GM12891 (cell line): Measurements from ENCODE around the gene FCHO1.

Experiments used
- DNase-seq: peaks from one replicate; pipeline ENCODE4 v3.0.0; 2011; ENCODE audit warnings: low spot score; ENCODE audit not compliant: insufficient read length
- FAIRE-seq: peaks from 2 replicates; lab custom pipeline; 2011; peaks lifted over from hg19 to GRCh38; lab: Jason Lieb, UNC
- PAX5 ChIP-seq: IDR thresholded peaks from 2 replicates; pipeline ENCODE4 v1.6.1; 2011; ENCODE audit warnings: low read length, moderate library complexity, mild to moderate bottlenecking; ENCODE audit not compliant: insufficient read depth, severe bottlenecking
- POLR2A ChIP-seq: IDR thresholded peaks from 2 replicates; pipeline ENCODE4 v1.6.1; 2011; ENCODE audit warnings: low read depth, low read length, control low read depth
- POLR2AphosphoS5 ChIP-seq: IDR thresholded peaks from 2 replicates; pipeline ENCODE4 v1.6.1; 2011; ENCODE audit warnings: low read depth, low read length, control low read depth
- POU2F2 ChIP-seq: IDR thresholded peaks from 2 replicates; pipeline ENCODE4 v1.6.1; 2011; ENCODE audit warnings: low read depth, mild to moderate bottlenecking, control low read depth, low read length, moderate library complexity
- SPI1 ChIP-seq: IDR thresholded peaks from 2 replicates; pipeline ENCODE4 v1.6.1; 2011; ENCODE audit warnings: low read depth, low read length, control low read depth
- TAF1 ChIP-seq: IDR thresholded peaks from 2 replicates; pipeline ENCODE4 v1.6.1; 2011; ENCODE audit warnings: low read depth, low read length, control low read depth

FCHO1 gene

DNA sequence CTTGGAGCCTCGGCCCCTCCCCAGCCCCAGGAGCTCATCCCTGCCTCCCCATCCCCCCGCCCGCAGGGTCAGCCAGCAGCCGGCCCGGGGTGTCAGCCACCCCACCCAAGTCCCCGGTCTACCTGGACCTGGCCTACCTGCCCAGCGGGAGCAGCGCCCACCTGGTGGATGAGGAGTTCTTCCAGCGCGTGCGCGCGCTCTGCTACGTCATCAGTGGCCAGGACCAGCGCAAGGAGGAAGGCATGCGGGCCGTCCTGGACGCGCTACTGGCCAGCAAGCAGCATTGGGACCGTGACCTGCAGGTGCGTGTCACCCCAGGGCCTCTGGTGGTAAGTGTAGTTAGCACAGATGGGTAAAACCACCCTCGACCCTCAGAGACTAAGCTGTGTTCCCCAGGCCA lies 18.1 kb upstream of the FCHO1 start:
- TF ChIP-seq TAF1, result no peak
- no peak for TF ChIP-seq SPI1
- TF ChIP-seq POLR2AphosphoS5, result no peak
- no peak for TF ChIP-seq POU2F2
- no peak for TF ChIP-seq PAX5
- no peak for TF ChIP-seq POLR2A
- no peak for FAIRE-seq
- no peak for DNase-seq

DNA sequence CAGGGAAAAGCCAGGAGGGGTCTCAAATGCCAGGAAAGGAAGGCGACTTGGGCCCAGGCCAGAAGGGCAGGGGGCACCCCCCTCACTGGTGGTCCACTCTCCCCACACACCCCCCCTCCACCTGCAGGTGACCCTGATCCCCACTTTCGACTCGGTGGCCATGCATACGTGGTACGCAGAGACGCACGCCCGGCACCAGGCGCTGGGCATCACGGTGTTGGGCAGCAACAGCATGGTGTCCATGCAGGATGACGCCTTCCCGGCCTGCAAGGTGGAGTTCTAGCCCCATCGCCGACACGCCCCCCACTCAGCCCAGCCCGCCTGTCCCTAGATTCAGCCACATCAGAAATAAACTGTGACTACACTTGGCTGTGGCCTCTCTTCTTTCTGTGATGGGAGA lies 17.1 kb upstream of the FCHO1 start:
- TF ChIP-seq POLR2A, result no peak
- TF ChIP-seq POLR2AphosphoS5, result no peak
- TF ChIP-seq TAF1, result no peak
- TF ChIP-seq PAX5, result no peak
- no peak for TF ChIP-seq SPI1
- TF ChIP-seq POU2F2, result no peak
- no peak for FAIRE-seq
- DNase-seq, result no peak

DNA sequence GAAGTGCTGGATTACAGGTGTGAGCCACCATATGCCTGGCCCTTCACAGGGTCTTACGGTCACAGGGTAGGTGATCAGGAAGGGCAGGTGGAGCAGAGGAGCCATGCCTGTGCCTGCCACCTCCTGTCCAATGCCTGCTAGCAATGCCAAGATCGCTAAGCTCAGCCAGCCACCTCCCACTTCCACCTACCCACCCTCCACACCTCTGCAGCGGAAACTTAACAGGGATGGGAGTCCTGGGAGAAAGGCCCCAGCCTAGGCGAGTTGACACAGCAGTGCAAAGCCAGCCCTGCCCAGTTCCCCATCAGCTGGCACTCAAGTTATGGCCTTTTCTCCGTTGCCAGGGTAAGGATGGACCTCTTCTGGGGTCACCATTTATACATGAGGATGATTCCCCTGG lies 15.9 kb upstream of the FCHO1 start:
- DNase-seq, result no peak
- TF ChIP-seq PAX5 (no peak), POU2F2 (no peak), TAF1 (no peak), SPI1 (no peak), POLR2A (no peak), POLR2AphosphoS5 (no peak)
- FAIRE-seq, result no peak

DNA sequence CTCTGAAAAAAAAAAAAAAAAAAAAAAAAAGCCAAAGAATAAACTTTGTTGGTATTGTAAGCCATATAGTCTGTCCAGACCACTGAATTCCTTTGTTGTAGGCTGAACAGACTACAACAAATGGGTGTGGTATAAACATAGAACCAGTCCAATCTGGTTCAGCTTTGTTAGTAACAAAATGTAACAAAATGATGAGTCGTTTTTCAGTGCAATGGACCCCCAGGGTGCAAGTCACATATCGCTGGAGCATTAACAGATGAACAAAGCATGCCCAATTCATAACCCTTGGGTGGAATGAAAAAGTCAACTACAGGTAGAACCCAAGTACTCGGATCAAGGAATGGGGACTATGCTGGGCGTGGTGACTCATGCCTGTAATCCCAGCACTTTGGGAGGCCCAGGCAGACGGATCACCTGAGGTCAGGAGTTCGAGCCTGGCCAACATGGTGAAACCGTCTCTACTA lies 13.6 kb upstream of the FCHO1 start:
- FAIRE-seq (peak; percentile 20), DNase-seq (no peak)
- no peak for TF ChIP-seq POLR2A
- no peak for TF ChIP-seq PAX5
- no peak for TF ChIP-seq POU2F2
- TF ChIP-seq POLR2AphosphoS5, result no peak
- TF ChIP-seq TAF1, result no peak
- TF ChIP-seq SPI1, result no peak

DNA sequence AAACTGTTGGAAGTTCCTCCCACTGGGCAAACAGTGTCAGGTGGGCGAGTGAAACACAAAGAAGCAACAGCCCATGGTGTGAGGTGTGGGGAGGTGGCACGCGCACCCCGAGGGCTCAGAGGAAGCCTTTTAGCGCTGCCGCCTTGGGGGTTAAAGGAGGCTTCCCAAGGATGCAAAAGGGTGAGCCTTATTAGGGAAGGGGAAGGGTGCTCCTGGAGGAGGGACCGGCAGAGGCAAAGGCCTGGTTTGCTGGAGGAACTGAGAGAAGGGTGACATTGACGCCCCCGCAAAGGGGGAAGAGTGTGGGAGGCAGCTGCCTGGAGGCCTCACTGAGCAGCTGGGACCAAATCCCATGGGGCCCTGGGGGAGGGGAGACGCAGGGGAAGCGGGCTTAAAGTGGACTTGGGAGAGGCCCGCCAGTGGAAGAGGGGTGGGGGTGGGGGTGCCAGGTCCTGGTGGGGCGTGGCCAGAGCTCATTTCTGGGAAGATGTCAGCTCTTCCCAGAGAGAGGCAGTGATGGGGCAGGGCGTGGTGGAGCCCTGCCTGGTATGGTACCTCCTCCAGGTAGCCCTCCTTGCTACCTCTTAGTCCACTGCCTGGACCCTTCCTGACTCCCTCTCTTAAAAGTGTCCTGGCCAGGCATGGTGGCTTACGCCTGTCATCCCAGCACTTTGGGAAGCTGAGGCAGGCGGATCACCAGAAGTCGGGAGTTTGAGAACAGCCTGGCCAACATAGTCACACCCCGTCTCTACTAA lies 12.0 kb upstream of the FCHO1 start:
- no peak for DNase-seq
- FAIRE-seq, result peak; percentile 83
- TF ChIP-seq TAF1 (no peak), POLR2A (no peak), POLR2AphosphoS5 (no peak), SPI1 (peak; percentile 83), PAX5 (no peak)

DNA sequence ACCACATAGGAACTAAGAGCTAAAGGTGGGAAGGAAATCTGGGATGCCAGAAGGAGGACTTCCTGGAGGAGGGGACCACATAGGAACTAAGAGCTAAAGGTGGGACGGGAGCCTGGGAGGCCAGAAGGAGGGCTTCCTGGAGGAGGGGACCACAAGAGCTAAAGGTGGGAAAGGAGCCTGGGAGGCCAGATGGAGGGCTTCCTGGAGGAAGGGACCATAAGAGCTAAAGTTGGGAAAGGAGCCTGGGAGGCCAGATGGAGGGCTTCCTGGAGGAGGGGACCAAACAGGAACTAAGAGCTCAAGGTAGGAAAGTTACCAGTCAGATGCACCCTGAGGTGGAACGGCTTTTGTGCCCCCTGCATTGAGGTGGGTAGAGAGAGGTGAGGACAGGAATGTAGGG lies 9.8 kb upstream of the FCHO1 start:
- TF ChIP-seq POLR2AphosphoS5, result no peak
- no peak for TF ChIP-seq POU2F2
- TF ChIP-seq PAX5, result no peak
- no peak for TF ChIP-seq SPI1
- FAIRE-seq (no peak), DNase-seq (no peak)

DNA sequence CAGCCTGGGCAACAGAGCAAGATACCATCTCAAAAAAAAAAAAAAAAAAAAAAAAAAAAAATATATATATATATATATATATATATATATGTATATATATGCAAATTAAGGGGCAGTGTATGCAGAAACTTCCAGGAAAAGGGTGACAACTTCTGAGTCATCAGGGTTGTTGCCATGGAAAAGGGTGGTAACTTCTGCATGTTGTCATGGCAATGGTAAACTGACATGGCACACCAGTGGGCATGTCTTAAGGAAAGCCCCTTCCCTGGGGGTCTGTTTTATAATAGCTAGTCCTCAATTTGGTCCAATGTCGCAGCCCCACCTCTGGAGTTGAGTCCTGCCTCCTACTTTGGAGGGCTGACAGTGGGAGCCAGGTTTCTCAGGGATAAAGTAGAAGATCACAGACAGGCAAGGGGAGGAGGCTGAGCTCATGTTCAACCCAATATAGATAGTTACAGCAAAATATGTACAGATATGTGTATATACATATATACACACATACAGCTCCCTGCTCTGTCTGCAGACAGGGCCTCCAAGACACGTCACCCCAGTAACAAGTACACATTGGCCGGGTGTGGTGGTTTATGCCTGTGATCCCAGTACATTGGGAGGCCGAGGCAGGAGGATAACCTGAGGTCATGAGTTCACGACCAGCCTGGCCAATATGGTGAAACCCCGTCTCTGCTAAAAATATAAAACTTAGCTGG lies 7.2 kb upstream of the FCHO1 start:
- FAIRE-seq (no peak), DNase-seq (no peak)
- TF ChIP-seq PAX5, result no peak
- no peak for TF ChIP-seq POLR2A

DNA sequence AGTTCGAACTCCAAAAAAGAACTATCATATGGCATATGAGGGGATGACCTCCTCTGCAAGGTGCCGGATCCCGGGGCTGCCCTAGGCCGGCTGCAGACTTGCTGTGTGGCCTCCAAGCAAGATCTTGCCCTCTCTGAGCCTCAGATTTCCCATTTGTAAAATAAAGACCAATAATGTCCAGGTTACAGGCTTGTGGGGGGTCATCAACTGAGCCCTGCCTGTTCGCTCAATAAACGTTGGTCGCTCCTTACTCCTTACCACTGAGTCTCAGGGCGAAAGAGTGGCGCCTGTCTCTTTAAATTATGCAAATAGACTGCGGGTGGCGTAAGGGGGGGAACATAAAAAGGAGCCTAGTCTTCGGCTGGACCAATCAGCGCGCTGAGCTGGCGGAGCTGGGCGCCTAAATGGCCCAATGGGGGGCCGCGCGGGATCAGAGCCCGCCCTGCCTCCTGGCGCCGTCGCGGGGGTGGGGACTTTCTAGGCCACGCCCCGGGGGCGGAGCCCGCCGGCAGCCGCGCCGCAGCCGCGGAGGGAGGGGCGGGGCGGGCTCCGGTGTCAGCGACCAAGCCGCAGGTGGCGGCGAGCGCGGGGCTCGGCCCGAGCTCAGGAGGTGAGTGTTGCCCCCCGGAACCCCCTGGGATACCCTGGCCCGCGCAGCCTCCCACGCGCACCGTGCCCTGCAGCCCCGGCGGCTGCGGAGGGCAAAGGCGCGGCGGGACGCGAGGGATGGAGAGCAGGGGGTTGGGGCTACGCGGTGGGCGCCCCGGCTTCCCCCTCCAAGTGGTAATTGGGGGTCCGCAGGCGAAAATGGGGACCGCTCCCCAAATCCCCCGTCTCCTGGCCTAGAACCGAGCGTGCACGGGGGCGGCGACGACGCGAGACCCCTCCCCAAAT lies 3.8 kb upstream of the FCHO1 start:
- FAIRE-seq (peak; percentile 92), DNase-seq (peak; percentile 89)
- TF ChIP-seq PAX5, result no peak
- no peak for TF ChIP-seq POLR2A
- TF ChIP-seq POU2F2, result peak; percentile 99
- no peak for TF ChIP-seq SPI1
- TF ChIP-seq POLR2AphosphoS5, result no peak
- no peak for TF ChIP-seq TAF1

DNA sequence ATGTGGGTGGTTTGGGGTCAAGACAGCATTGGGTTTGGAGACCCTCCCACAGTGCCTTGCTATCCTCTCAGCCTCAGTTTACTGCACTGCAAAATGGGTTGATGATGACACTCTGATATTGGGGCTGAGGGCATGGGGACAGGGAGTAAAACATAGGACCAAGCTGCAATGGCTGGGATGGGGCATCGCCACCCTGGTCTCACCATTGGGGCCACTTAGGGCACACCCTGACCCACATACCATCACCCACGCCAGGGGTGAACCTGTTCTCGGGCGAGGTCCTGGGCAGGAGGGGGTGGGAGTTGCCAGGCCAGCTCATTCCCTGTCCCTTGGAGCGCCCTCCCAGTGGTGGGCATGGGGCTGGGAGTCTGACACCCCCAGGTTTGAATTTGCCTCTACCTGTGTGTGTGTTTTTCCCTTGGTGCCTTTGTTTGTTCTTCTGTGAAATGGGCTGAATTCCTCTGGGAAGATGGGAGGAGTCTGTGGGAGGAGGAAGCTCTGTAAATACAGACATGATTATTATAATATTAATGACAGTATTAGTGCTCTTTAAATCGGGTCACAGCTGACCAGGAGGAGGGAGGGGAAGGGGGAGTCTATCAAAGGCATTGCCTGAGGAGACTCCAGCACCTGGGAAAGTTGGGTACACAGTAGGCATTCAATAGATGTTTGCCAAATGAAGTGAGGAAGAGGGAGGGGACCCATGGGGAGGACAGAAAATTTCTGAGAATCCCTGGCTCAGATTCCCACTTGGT lies 2.2 kb upstream of the FCHO1 start:
- DNase-seq (no peak), FAIRE-seq (no peak)
- no peak for TF ChIP-seq POLR2AphosphoS5
- TF ChIP-seq POLR2A, result no peak
- TF ChIP-seq TAF1, result no peak
- TF ChIP-seq SPI1, result no peak
- no peak for TF ChIP-seq PAX5
- no peak for TF ChIP-seq POU2F2
